Ascending aorta (tissue), 2 donors: ENCODE measurements around the gene BTLA. TPM values are rescaled to one million over a fixed set of nuclear protein-coding genes. Genes with fewer than 3 reads are reported as not detected.
"Not testable (repeated sequence)": the region's sequence is repeated elsewhere in the genome, so short reads cannot be mapped to it uniquely, and the experiment has no call there.

Experiments
- DNase-seq, 2 donors: peaks; one replicate each; pipeline ENCODE4 v3.0.0-alpha.2; 2019; ENCODE audit warnings: low spot score in 2 of 2
- H3K27ac ChIP-seq, 2 donors: fragments of 200-600 bp; sonication (generic); one replicate each; pipeline ENCODE4 v1.5.1; 2016 to 2017; ENCODE audit warnings: mild to moderate bottlenecking in 1 of 2
- H3K27me3 ChIP-seq: fragments of 200-600 bp; sonication (generic); one replicate; pipeline ENCODE4 v1.5.1; 2017
- H3K36me3 ChIP-seq, 2 donors: fragments of 200-600 bp; sonication (generic); one replicate each; pipeline ENCODE4 v1.5.1; 2016
- H3K4me1 ChIP-seq, 2 donors: fragments of 200-600 bp; sonication (generic); one replicate each; pipeline ENCODE4 v1.5.1; 2016 to 2017; ENCODE audit warnings: mild to moderate bottlenecking in 1 of 2
- H3K4me3 ChIP-seq, 2 donors: fragments of 200-600 bp; sonication (generic); one replicate each; pipeline ENCODE4 v1.5.1; 2016 to 2017; ENCODE audit warnings: mild to moderate bottlenecking in 1 of 2
- H3K9me3 ChIP-seq, 2 donors: fragments of 200-600 bp; sonication (generic); one replicate each; pipeline ENCODE4 v1.5.1; 2016
- intact Hi-C: fragments of 100-400 bp; cut with DNase I; formaldehyde crosslinking; loops from one replicate; pipeline ENCODE4 v1.15.1; 2023
- total RNA-seq: library from RNA; depleted of rRNA; stranded (reverse); fragments of >200 nt; gene quantifications from one replicate; pipeline ENCODE4 v1.1.0, GENCODE V29; 2016
- TF ChIP-seq, protein P1 (sequence below), 3 experiments: fragments of 200-600 bp in 2 of 3; fragments of 450-650 bp in 1 of 3; sonication (generic) in 2 of 3; IDR thresholded peaks; one replicate each; pipeline ENCODE4 v1.5.1; 2016 to 2019; ENCODE audit warnings: antibody characterized with exemption in 3 of 3, mild to moderate bottlenecking in 1 of 3, moderate library complexity in 1 of 3

The BTLA gene
- total RNA-seq, 1 donor from 2014 or later, result not detected

DNA sequence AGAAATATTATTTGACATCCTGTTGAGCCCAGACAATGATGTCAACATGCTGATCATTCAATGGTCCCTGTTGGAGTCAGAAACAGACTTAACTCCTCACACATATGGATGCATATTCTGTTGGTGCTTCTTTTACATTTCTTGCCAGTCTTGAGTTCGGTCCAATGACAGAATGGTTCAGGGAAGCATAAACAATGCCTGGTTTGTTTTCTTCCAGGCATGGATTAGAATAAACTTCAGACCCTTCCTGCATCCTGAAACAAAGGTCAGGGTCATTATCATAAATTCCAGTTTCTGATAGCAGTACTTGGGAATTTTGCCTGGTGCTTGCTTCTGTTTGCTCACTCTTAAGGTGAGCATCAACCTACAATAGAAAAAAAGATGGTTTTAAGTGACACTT, 33.3 kb downstream of the BTLA start:
- Histone ChIP-seq H3K27me3 (no peaks in the 10 kb centered on the region), H3K27ac (no peak overlapping the region), H3K4me1 (peaks cover 0 to 15% of the 10 kb centered on the region in 2 donors), H3K9me3 (no peaks in the 10 kb centered on the region), H3K4me3 (no peak overlapping the region), H3K36me3 (no peaks in the 10 kb centered on the region)
- intact Hi-C loops, result no loop called here
- DNase-seq, result no peak
- TF ChIP-seq, protein P1, sequence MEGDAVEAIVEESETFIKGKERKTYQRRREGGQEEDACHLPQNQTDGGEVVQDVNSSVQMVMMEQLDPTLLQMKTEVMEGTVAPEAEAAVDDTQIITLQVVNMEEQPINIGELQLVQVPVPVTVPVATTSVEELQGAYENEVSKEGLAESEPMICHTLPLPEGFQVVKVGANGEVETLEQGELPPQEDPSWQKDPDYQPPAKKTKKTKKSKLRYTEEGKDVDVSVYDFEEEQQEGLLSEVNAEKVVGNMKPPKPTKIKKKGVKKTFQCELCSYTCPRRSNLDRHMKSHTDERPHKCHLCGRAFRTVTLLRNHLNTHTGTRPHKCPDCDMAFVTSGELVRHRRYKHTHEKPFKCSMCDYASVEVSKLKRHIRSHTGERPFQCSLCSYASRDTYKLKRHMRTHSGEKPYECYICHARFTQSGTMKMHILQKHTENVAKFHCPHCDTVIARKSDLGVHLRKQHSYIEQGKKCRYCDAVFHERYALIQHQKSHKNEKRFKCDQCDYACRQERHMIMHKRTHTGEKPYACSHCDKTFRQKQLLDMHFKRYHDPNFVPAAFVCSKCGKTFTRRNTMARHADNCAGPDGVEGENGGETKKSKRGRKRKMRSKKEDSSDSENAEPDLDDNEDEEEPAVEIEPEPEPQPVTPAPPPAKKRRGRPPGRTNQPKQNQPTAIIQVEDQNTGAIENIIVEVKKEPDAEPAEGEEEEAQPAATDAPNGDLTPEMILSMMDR (IDR thresholded peaks at IDR 0.05), result no peak

DNA sequence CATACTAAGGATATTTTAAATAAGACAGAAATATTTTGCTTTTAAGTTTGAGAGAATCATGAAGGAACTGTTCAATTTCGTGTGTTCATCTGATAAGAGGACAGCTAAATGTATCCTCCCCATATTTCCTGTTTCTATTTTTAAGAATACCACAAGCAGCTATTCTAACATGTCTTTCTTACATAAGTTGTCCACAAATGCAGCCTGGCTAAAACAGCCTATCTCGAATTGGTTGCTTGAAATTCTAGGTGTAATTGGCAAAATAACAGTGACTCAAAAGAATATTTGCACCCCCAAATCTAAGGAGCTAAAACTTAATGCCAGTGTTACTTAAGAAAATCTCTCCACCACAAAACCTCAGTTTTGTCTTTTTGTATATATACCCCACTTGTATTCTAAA, 35.0 kb downstream of the BTLA start:
- TF ChIP-seq, protein P1 (IDR thresholded peaks at IDR 0.05), result no peak
- intact Hi-C loops, result no loop called here
- DNase-seq, result no peak
- Histone ChIP-seq H3K4me1 (peaks cover 0 to 5% of the 10 kb centered on the region in 2 donors), H3K36me3 (no peaks in the 10 kb centered on the region), H3K9me3 (no peaks in the 10 kb centered on the region), H3K27me3 (no peaks in the 10 kb centered on the region), H3K27ac (no peak overlapping the region), H3K4me3 (no peak overlapping the region)

DNA sequence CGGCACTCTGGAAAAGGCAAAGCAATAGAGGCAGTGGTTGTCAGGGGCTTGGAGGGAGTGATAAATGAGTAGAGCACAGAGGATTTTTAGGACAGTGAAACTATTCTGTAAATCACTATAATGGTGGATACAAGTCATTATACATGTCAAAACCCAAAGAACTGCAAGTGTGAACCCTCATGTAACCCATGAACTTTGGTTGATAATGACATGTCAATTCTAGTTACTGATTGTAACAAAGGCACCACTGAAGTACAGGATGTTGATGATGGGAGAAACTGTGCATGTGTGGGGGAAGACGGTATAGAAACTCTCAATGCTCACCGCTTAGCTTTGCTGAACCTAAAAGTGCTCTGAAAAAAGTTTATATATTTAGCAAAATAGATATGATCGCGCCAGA, 36.0 kb downstream of the BTLA start:
- H3K4me3 ChIP-seq, result no peak overlapping the region
- intact Hi-C loops, result no loop called here
- no peak for DNase-seq
- H3K27me3 ChIP-seq, result no peaks in the 10 kb centered on the region
- peaks cover 0 to 5% of the 10 kb centered on the region in 2 donors for H3K4me1 ChIP-seq
- H3K36me3 ChIP-seq, result no peaks in the 10 kb centered on the region
- no peaks in the 10 kb centered on the region for H3K9me3 ChIP-seq
- TF ChIP-seq, protein P1 (IDR thresholded peaks at IDR 0.05), result no peak
- no peak overlapping the region for H3K27ac ChIP-seq

DNA sequence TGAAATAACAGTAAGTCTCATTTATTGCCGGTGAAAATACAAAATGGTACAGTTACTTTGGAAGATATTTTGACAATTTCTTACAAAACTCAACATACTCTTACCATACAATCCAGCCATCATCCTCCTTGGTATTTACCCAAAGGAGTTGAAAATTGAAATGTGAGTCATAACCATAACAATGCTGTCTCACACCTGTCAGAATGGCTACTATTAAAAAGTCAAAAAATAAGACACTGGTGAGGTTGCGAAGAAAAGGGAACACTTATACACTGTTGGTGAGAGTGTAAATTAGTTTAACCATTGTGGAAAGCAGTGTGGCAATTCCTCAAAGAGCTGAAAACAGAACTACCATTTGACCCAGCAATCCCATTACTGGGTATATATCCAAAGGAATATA, 37.5 kb downstream of the BTLA start:
- H3K36me3 ChIP-seq, H3K27ac ChIP-seq, H3K4me3 ChIP-seq, DNase-seq, H3K9me3 ChIP-seq, intact Hi-C loops, H3K27me3 ChIP-seq, H3K4me1 ChIP-seq: not testable (repeated sequence)

DNA sequence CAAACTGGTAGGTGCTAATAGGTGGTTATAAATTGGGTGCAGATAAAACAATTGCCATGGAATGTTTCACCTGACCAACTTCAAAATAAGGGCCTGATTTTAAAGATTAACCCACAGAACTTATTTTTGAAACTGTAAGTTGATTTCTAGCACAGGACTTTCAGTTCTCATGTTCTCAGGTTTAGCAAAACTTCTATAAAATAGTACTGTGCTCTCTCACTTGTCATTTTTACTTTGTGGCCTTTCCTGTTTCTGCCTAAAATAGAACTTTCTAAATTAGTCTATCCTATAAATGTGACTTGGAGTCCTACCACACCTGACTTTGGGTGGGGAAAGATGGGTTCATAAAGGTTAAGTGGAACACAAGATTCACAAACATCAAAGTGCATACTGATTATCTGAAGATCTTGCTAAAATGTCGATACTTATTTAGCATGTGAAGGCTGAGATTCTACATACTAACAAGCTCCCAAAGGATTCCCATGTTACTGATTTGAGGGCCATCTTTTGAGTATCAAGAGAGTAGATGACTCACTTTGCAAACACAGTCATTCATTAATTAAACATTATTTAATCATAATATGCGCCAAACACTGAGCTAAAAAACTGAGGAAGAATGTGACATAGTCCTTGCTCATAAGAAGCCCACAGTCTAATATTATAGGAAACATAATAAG, 38.6 kb downstream of the BTLA start:
- intact Hi-C loops, result no loop called here
- DNase-seq, result no peak

DNA sequence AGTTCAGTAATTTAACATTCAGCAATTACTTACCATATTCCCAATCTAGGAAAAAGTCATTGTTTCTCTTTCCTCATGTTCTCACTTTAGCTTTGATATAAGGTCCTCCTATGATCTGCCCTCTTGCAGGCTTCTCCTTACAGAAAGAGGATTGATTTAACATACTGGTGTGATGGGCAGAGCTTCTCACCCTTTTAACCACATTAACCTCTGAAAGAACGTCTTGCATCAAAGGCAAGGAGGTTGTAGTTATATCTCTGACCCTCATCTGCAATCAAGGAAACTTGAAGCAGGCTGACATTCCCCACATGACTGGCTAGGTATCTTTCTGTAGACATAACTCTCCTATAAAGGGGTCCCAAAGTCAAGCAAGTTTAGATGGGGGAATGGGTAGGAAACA, 39.5 kb downstream of the BTLA start:
- Histone ChIP-seq H3K27me3 (no peaks in the 10 kb centered on the region), H3K4me1 (peaks cover 0 to under 1% of the 10 kb centered on the region in 2 donors), H3K36me3 (no peaks in the 10 kb centered on the region), H3K9me3 (no peaks in the 10 kb centered on the region), H3K4me3 (no peak overlapping the region), H3K27ac (no peak overlapping the region)
- intact Hi-C loops, result no loop called here
- TF ChIP-seq, protein P1 (IDR thresholded peaks at IDR 0.05), result no peak
- no peak for DNase-seq

More for the DNA sequence above, 38.6 kb downstream of the BTLA start:
- TF ChIP-seq, protein P1 (IDR thresholded peaks at IDR 0.05), result no peak
- H3K27me3 ChIP-seq, result no peaks in the 10 kb centered on the region
- H3K27ac ChIP-seq, result peak overlapping the region in 1 of 2 donors; percentile 41
- H3K36me3 ChIP-seq, result no peaks in the 10 kb centered on the region
- no peak overlapping the region for H3K4me3 ChIP-seq
- no peaks in the 10 kb centered on the region for H3K4me1 ChIP-seq
- H3K9me3 ChIP-seq, result no peaks in the 10 kb centered on the region
